Mammary epithelial cell (primary cell): ENCODE results near the gene OR4K14.

Experiments used
- CTCF ChIP-seq, 2 donors: IDR thresholded peaks in 1 of 2; conservative IDR thresholded peaks in 1 of 2; 2 replicates each; pipeline ENCODE4 v1.5.1; 2011 to 2012; ENCODE audit warnings: inconsistent platforms in 2 of 2, low read length in 2 of 2, mild to moderate bottlenecking in 2 of 2, control low read depth in 1 of 2, low read depth in 1 of 2; ENCODE audit not compliant: insufficient read depth in 1 of 2; ENCODE audit errors: extremely low read depth in 1 of 2
- EZH2 ChIP-seq: IDR thresholded peaks from 2 replicates; pipeline ENCODE4 v1.6.1; 2012; ENCODE audit warnings: low read length, inconsistent platforms, borderline replicate concordance

GRCh38 chr14:20019257-20019865, at the start of gene OR4K14:
- TF ChIP-seq CTCF (conservative IDR thresholded peaks at IDR 0.05 in 1 of 2, IDR thresholded peaks at IDR 0.05 in 1 of 2; ENCODE audit: extremely low read depth in 1 of 2, insufficient read depth in 1 of 2, low read depth in 1 of 2, low read length in 2 of 2) (no peak), EZH2 (no peak)
